ENCODE measurements around the gene SLFN12L. TPM values are rescaled to one million over a fixed set of nuclear protein-coding genes. Genes with fewer than 3 reads are reported as not detected.

The SLFN12L gene
- total RNA-seq, 1 donor from 2014 or later, result not detected

DNA sequence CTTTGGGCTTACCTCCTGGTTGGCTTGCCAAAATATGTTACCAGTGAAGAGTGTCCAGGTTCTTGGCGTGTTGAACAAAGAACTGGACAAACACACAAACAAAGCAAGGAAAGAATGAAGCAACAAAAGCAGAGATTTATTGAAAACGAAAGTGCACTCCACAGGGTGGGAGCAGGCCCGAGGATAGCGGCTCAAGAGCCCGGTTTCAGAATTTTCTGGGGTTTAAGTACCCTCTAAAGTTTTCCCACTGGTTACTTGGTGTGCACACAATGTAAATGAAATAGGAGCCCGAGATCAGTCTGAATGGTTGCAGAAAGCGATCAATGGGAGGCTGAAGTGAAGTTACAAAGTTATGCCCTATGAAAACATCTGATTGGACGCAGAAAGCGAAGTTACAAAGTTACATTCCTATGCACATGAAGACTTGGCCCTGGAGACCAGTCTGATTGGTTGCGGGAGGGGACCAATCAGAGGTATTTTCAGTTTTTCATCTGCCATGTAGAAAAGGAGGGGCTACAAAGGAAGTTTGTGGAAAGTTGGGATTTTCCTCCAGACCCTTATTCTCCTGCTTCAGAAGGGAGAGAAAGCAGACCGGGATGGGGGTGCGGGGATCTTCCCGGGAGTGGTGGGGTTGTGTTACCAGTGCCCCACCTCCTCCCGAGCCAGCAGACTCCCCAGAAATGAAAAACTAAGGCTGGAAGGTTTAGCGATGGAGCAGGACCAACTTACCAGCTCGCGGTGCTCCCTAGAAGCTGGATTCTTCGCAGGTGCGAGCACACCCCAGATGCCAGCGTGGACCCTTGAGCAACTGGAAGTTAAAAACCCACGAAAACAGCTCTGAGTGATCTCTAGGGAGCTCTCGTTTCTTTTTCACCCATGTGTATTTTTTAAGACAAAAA lies 105.1 kb downstream of the SLFN12L start, which contains the start of gene SLFN12:
Gene SLFN12, minus strand, starts transcription at position 325 of the 899 bp plus-strand sequence. CDS start 9,472 bp downstream, outside the sequence.
- no peak for DNase-seq

DNA sequence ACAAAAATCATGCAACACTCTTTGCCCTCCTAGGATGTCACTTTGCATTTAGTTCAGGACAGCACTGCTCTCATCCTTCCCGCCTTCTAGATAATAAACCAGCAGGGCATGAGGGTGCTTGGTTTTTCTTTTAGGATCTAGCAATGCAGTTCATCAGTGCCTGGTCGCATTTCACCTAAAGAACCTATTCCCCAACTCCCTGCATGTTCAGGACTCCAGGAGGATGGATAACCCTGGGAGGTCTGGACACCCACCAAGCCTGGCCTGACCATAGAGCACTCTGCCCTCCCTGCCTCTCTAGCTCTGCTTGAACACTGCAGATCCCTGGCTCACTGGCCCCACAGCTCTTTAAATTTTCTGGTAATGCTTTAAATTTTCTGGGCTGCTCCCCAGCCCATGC lies 107.8 kb downstream of the SLFN12L start:
- DNase-seq, result no peak

DNA sequence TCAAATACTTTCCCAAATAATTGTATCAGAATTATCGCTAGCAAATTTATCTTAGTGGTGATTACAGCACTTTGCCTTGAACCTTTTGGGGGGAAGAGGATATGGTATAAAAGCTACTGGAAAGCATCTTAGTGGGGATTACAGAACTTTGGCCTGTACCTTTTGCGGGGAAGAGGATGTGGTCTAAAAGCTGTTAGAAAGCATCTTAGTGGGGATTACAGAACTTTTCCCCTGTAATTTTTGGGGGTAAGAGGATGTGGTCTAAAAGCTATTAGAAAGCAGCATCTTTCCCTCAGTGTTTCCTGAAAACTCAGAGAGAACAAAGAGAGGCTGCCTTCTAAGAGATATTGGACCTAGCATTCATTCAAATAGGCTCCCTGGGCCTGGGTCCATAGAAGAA lies 109.2 kb downstream of the SLFN12L start:
- DNase-seq, result no peak

DNA sequence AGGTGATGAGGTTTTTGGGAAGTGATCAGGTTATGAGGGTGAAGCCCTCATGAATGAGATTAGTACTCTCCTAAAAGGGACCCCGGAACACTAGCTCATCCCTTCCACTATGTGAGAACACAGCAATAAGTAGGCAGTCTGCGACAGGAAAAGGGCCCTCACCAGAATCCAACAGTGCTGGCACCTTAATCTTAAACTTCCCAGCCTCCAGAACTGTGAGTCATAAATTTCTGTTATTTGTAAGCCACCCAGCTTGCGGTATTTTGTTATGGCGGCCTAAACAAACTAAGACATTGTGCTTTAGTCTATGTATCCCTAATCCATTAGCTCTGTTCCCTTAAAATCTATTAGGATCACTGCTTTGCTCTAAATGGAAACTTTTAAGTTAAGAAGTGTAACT lies 113.7 kb downstream of the SLFN12L start:
- DNase-seq, result no peak

Small RNAs within 50 kb of the gene (small RNA-seq; reads per million reads assigned to genes)
- not detected for gene AC015911.1
- gene SNORD7, result 11.0 reads per million, percentile 92 among the genes with 10 or more reads in this experiment

Other genes with a start within 250 kb of the SLFN12L start
- gene SLFN11, start 164.1 kb downstream of the SLFN12L start, total RNA-seq, result 3.3 TPM
- gene SLFN12, start 105.2 kb downstream of the SLFN12L start, total RNA-seq, result 4.1 TPM
- gene SLFN13, start 88.9 kb downstream of the SLFN12L start, total RNA-seq, result 0.31 TPM
- gene SLFN14, start 23.1 kb upstream of the SLFN12L start, total RNA-seq, result 0.31 TPM
- gene PEX12, start 40.9 kb upstream of the SLFN12L start, total RNA-seq, result 6.6 TPM
- gene AP2B1, start 49.6 kb upstream of the SLFN12L start, total RNA-seq, result 123 TPM
- gene RASL10B, start 194.0 kb upstream of the SLFN12L start, total RNA-seq, result 5.1 TPM
- gene GAS2L2, start 215.6 kb upstream of the SLFN12L start, total RNA-seq, result 0.16 TPM
- gene C17orf50, start 223.2 kb upstream of the SLFN12L start, total RNA-seq, result not detected

Measured in occipital lobe (tissue), 3 donors.